ENCODE data around the gene SERPINB6.
A peak's percentile ranks its signal among the peaks of the same experiment; 100 is the strongest.
"Not testable (repeated sequence)": the region's sequence is repeated elsewhere in the genome, so short reads cannot be mapped to it uniquely, and the experiment has no call there.

SERPINB6 gene

DNA sequence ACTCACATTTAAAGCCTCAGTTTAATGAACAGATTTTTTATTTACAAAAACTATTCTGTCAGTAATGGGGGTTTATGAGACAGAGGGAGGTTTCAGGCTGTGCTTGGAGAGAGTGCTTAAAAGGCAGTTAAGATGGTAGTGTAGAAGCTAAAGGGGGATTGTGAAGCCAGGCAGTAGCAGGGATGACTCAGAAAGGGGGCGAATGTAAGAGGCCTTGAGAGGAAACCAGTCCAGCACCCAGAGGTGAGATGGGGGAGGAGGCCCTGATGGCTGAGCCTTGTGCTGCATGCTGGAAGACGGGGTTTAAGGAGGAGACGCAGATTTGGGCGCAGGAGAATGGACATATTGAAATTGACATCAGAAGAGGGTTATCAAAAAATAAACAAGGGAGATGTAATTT is 61.6 kb downstream of the SERPINB6 start:
- no peak for TF ChIP-seq TAF1 (IDR thresholded peaks at IDR 0.05; ENCODE audit: borderline replicate concordance, low read depth, low read length)
- no peak for TF ChIP-seq POLR2AphosphoS5 (IDR thresholded peaks at IDR 0.05; ENCODE audit: low read depth, low read length)
- no peak for TF ChIP-seq POLR2A (IDR thresholded peaks at IDR 0.05; ENCODE audit: low read depth, low read length)
- DNase-seq (ENCODE audit: insufficient read length) (no peak), FAIRE-seq (no peak)

DNA sequence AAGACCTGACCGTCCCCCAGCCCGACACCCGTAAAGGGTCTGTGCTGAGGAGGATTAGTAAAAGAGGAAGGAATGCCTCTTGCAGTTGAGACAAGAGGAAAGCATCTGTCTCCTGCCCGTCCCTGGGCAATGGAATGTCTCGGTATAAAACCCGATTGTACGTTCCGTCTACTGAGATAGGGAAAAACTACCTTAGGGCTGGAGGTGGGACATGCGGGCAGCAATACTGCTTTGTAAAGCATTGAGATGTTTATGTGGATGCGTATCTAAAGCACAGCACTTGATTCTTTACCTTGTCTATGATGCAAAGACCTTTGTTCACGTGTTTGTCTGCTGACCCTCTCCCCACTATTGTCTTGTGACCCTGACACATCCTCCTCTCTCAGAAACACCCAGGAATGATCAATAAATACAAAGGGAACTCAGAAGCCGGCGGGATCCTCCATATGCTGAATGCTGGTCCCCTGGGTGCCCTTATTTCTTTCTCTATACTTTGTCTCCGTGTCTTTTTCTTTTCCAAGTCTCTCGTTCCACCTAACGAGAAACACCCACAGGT is 62.2 kb downstream of the SERPINB6 start:
- FAIRE-seq; DNase-seq (ENCODE audit: insufficient read length): not testable (repeated sequence)

DNA sequence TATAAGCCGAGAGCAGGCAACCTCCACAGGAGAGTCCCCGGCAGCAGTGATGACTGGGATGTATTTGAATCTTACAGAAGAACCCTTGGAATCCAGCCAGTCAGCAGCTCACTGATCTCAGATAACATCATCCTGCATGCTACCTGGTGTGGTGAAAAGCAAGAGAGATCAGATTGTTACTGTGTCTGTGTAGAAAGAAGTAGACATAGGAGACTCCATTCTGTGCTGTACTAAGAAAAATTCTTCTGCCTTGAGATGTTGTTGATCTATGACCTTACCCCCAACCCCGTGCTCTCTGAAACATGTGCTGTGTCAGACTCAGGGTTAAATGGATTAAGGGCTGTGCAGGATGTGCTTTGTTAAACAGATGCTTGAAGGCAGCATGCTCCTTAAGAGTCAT is 62.9 kb downstream of the SERPINB6 start:
- not testable (repeated sequence) for DNase-seq (ENCODE audit: insufficient read length)

DNA sequence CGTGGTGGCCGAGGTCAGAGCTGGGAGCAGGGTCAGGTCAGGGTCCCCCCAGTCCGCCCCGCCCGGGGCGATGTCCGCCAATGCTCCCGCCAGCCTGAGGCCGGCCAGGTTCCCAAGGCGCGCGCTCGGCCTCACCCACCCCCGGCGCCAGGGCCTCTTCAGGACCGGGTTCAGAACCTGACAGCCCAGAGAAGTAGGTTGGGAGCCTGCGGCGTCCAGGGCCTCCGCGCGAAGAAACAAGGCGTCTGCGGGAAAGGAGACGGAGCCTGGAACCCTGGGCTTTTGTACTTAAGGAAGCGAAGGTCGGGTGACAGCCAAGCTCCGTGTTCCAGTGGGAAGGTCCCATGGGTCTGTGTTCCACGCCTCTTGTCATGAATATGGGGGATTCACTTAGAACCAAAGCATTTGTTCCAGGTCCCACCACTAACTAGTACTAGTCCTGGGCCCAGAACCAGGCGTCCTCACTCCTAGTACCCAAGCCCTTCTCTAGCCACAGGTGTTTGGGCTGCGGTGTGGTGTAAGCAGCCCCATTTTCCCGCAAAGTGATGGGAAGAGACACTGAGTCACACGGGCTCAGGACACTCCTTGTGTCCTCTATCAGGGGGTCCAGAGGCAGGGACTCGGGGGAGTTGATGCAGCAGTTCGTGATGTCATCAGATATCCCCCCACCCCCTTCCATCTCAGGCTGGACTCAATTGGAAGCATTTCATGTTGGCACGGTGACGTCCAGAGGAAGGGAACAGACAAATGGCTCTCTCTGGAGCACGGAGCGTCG is 67.8 kb downstream of the SERPINB6 start:
- FAIRE-seq: peak; percentile 87
- not testable (repeated sequence) for DNase-seq (ENCODE audit: insufficient read length)

More for the DNA sequence above, 62.9 kb downstream of the SERPINB6 start:
- not testable (repeated sequence) for FAIRE-seq

DNA sequence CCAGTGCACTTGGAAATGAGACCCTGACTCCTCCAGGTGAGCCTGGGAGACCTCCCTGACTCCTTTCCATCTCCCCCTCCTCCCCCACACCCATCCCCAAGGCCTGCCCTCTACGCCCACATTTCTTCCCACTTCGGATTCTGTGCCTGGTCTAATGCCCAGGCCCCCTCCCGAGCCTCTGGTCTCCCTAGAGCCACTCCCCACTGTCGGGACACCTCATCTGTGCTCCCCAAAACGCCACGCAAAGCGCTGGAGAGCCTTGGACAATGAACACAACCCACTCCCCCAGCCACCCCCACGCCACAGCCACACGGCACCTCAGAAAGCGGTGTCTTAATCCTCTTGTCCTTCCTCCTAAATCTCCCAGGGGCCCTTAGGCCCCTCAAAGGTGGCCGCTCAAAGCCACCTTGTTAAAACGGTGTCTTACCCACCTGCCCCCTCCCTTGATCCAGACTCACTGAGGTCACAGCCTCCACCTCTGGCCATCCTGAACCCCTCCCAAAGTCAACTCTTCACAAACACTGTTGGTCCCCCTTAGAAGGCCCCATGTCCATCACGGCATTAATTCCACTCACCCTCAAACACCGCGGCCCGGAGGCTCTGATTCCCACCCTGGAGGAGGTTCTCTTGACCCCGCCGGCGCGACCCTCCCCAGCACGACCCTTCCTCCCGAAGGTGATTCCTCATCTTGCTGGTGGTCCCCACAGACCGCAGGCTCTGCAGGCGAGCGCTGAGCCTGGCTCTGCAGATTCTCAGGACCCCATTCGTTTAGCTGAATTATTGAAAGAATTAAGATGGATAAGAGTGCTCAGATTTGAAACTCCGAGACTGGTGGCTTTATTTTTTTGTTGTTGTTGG is 69.5 kb downstream of the SERPINB6 start:
- FAIRE-seq; DNase-seq (ENCODE audit: insufficient read length): not testable (repeated sequence)
- 0 out of 2 replicates have a peak, but pooled peaks have one; percentile 12 for TF ChIP-seq POLR2A (IDR thresholded peaks at IDR 0.05; ENCODE audit: low read depth, low read length)

DNA sequence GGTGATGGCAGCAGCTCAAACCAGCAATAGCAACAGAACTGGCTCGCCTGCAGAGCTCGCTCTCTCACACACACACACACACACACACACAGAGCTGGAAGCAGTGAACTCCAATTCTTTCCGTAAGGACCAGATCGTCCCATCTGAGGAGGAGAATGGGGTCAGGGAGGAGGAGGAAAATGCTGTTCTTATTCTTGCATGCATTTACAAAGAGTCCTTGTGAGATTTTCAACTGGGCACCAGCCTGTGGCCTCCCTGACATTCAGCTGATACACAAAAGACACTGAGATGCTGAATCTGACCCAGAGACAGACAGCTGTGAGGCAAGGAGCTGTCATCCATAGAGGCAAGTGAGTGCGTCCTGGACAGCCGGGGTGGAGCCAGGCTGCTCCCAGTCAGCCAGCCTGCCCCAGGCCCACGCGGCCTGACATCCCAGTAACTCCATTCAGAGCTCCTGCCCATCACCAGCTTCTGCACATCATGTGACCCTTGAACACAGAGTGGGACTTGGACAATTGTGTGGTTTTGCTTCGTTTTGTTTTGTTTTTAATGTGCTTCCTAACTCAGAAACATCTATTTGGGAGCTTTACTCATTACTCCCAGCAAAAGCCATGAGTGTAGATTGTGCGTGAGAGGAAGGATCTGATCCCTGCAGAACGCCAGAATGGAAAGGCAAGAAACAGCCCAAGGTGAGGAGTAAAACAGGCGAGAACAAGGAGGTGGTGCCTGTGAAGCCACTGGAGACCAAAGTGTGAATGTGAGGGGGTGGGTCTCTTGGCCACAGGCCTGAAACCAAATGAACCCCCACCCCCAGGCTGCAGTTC is 70.3 kb downstream of the SERPINB6 start:
- no peak for DNase-seq (ENCODE audit: insufficient read length)

DNA sequence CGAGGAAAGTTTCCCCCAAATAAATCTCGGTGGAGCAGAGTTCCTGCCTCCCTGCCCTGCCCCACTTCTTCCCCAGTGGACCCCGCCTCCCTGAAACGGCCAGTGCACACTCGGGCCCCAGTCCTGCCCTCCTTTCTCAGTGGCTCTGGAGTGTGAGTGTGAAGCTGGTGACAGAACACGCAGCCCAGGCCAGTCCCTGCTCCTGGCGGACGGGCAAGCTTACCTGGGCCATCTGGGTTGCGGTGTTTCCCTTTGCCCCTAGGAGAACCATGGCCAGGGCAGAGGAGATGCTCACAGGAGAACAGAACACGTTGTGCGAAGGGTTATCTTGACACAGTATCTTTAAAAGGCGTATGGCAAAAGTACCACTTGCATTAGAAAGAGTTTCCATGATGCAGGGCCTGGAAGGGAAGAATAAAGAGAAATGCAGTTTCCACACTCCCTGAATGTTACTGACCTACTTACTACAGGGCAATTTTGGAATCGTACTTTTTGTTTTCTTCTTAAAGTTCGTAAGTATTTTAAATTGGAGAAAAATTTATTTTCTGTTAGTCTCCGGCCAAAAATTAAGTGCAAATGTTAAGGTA is 71.1 kb downstream of the SERPINB6 start:
- TF ChIP-seq POLR2A (IDR thresholded peaks at IDR 0.05; ENCODE audit: low read depth, low read length): no peak
- no peak for TF ChIP-seq TAF1 (IDR thresholded peaks at IDR 0.05; ENCODE audit: borderline replicate concordance, low read depth, low read length)
- TF ChIP-seq POLR2AphosphoS5 (IDR thresholded peaks at IDR 0.05; ENCODE audit: low read depth, low read length): no peak
- DNase-seq (ENCODE audit: insufficient read length) (no peak), FAIRE-seq (no peak)

More for the DNA sequence above, 70.3 kb downstream of the SERPINB6 start:
- peak; percentile 62 for FAIRE-seq
- TF ChIP-seq TAF1 (IDR thresholded peaks at IDR 0.05; ENCODE audit: borderline replicate concordance, low read depth, low read length) (no peak), POLR2AphosphoS5 (IDR thresholded peaks at IDR 0.05; ENCODE audit: low read depth, low read length) (no peak)

DNA sequence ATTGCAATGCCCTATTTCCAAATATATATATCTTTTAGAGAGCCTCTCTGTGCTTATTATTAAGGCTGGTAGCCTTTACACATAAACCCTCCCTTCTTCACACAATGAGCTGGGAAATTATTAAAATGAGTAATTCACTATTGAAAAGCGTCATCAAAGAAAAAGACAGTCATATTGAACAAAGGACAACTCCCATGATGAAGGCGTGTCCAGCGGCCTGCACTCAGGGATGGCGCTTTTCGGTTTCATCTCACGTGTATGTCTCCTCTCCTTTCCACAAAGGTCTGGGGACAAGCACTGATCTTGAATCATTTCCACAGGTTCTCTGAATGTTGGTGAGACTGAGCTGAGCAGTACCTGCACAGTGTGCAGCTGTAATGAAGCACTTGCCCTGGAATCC is 71.8 kb downstream of the SERPINB6 start:
- DNase-seq (ENCODE audit: insufficient read length): no peak
- no peak for FAIRE-seq
- TF ChIP-seq TAF1 (IDR thresholded peaks at IDR 0.05; ENCODE audit: borderline replicate concordance, low read depth, low read length) (no peak), POLR2AphosphoS5 (IDR thresholded peaks at IDR 0.05; ENCODE audit: low read depth, low read length) (no peak), POLR2A (IDR thresholded peaks at IDR 0.05; ENCODE audit: low read depth, low read length) (no peak; the same call in 1 of the 2 replicates)
